ENCODE data around the gene RAB6B. TPM values are rescaled to one million over a fixed set of nuclear protein-coding genes. Genes with fewer than 3 reads are reported as not detected.

Gene RAB6B
- total and polyA plus RNA-seq, 2 of the 4 experiments (the other 2 are of a cell fraction): 0.18 to 1.2 TPM

DNA sequence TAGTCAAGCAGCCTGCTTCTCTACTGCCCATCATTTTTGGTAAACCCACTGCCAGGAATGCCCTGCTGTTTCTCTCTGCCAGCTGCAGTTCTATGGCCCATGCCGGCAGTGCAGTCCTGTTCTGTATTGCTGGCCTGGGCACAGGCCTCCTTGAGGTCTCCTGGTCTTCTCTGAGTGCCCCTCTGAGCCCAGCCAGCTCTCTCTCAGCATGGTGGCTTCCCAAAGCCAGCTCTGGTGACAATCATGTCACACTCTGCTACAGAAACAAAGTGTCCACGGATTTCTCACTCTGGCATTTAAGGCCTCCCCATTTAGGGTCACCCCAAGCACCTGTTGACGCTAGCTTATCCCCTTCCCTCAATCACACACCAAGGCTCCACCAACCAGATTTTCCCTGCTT is 65.6 kb downstream of the RAB6B start:
- ATAC-seq (ENCODE audit: low read depth): no peak
- no peak overlapping the region for H2AK5ac ChIP-seq (ENCODE audit: low read depth, low read length)

More for the DNA sequence above, 65.6 kb downstream of the RAB6B start:
- peaks cover 8% of the 10 kb centered on the region for H3K27me3 ChIP-seq (ENCODE audit: control insufficient read depth, insufficient read depth, low read length)
- H3K4me1 ChIP-seq (ENCODE audit: control insufficient read depth, insufficient read depth, low read length): no peaks in the 10 kb centered on the region
- in situ Hi-C loops (cut with MboI; ENCODE audit: low sequenced_read_pairs) (no loop called here), dilution Hi-C loops (cut with HindIII; ENCODE audit: low sequenced_read_pairs, unreplicated experiment) (no loop called here), intact Hi-C loops (cut with micrococcal nuclease) (no loop called here)
- H3K9ac ChIP-seq (ENCODE audit: low read depth, low read length): no peak overlapping the region
- H3K9me1 ChIP-seq (ENCODE audit: insufficient read depth, low read length): peaks cover 6% of the 10 kb centered on the region
- H3K18ac ChIP-seq (ENCODE audit: low read depth, low read length): no peak overlapping the region
- 88% methylated on average over 1 of the region's 3 CpGs; no CpG with 5 or more reads in 1 of the 2 experiments for WGBS, 2 experiments (ENCODE audit: extremely low coverage in 2 of 2, insufficient read length in 1 of 2)
- H2BK120ac ChIP-seq (ENCODE audit: low read depth, low read length): no peak overlapping the region
- no TSS peak for BruUV-seq (replicated peaks)
- no peaks in the 10 kb centered on the region for H3K9me3 ChIP-seq (ENCODE audit: control insufficient read depth, insufficient read depth, low read length)
- no peak overlapping the region for H3K56ac ChIP-seq (ENCODE audit: extremely low read depth, insufficient read depth, low read length)
- H3K4ac ChIP-seq (ENCODE audit: low read depth, low read length): no peak overlapping the region
- TF ChIP-seq NFE2L2 (IDR thresholded peaks at IDR 0.05; ENCODE audit: low read depth, low read length) (no peak), RCOR1 (IDR thresholded peaks at IDR 0.05; ENCODE audit: insufficient replicate concordance, low read length) (no peak), CHD1 (IDR thresholded peaks at IDR 0.05; ENCODE audit: low read depth, low read length) (no peak), RAD21 (IDR thresholded peaks at IDR 0.05; ENCODE audit: low read length) (no peak), MXI1 (IDR thresholded peaks at IDR 0.05; ENCODE audit: borderline replicate concordance, low read depth, low read length) (no peak), MAFK (IDR thresholded peaks at IDR 0.05; ENCODE audit: low read depth, low read length) (no peak), RFX5 (IDR thresholded peaks at IDR 0.05; ENCODE audit: low read depth, low read length) (no peak)
- TF ChIP-seq, protein P1, sequence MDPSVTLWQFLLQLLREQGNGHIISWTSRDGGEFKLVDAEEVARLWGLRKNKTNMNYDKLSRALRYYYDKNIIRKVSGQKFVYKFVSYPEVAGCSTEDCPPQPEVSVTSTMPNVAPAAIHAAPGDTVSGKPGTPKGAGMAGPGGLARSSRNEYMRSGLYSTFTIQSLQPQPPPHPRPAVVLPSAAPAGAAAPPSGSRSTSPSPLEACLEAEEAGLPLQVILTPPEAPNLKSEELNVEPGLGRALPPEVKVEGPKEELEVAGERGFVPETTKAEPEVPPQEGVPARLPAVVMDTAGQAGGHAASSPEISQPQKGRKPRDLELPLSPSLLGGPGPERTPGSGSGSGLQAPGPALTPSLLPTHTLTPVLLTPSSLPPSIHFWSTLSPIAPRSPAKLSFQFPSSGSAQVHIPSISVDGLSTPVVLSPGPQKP (IDR thresholded peaks at IDR 0.05; ENCODE audit: borderline replicate concordance, low read depth, low read length): no peak
- no peak overlapping the region for H3K14ac ChIP-seq (replicated peaks; ENCODE audit: low read depth, low read length)
- H3K4me3 ChIP-seq (ENCODE audit: insufficient read depth, low read depth, low read length): no peak overlapping the region
- no peak overlapping the region for H2BK20ac ChIP-seq (ENCODE audit: low read depth, low read length)
- ChIA-PET POLR2A (ENCODE audit: unreplicated experiment) (no interaction called here), CTCF (no interaction called here)
- no peak overlapping the region for H2BK15ac ChIP-seq (ENCODE audit: low read depth, low read length)
- H3K23ac ChIP-seq (ENCODE audit: low read depth, low read length): no peak overlapping the region
- H4K91ac ChIP-seq (ENCODE audit: insufficient read depth, low read depth, low read length): no peak overlapping the region
- H4K5ac ChIP-seq (ENCODE audit: low read depth, low read length): no peak overlapping the region
- no peak overlapping the region for H4K8ac ChIP-seq (ENCODE audit: low read depth in 2 of 2, low read length in 2 of 2)
- peaks cover 3% of the 10 kb centered on the region for H3K36me3 ChIP-seq (ENCODE audit: control insufficient read depth, insufficient read depth, low read length)
- H3K4me2 ChIP-seq (ENCODE audit: low read depth, low read length): no peak overlapping the region
- no peak for DNase-seq
- H3K27ac ChIP-seq (ENCODE audit: insufficient read depth, low read length): no peak overlapping the region
- H2AFZ ChIP-seq (replicated peaks; ENCODE audit: low read length, poor library complexity): no peak overlapping the region
- H2AK9ac ChIP-seq (replicated peaks; ENCODE audit: low read depth, low read length, poor library complexity): no peak overlapping the region
- no peak overlapping the region for H2BK5ac ChIP-seq (ENCODE audit: low read depth, low read length, poor library complexity, severe bottlenecking)
- no peaks in the 10 kb centered on the region for H3K79me1 ChIP-seq (ENCODE audit: low read depth in 1 of 2, low read length in 2 of 2)
- no peaks in the 10 kb centered on the region for H4K20me1 ChIP-seq (ENCODE audit: insufficient read depth, low read length)
